ENCODE results near the gene BARX1. TPM values are rescaled to one million over a fixed set of nuclear protein-coding genes. Genes with fewer than 3 reads are reported as not detected.

The BARX1 gene, protein sequence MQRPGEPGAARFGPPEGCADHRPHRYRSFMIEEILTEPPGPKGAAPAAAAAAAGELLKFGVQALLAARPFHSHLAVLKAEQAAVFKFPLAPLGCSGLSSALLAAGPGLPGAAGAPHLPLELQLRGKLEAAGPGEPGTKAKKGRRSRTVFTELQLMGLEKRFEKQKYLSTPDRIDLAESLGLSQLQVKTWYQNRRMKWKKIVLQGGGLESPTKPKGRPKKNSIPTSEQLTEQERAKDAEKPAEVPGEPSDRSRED
- under 1 TPM; 0.46 to 0.76 TPM for total RNA-seq

DNA sequence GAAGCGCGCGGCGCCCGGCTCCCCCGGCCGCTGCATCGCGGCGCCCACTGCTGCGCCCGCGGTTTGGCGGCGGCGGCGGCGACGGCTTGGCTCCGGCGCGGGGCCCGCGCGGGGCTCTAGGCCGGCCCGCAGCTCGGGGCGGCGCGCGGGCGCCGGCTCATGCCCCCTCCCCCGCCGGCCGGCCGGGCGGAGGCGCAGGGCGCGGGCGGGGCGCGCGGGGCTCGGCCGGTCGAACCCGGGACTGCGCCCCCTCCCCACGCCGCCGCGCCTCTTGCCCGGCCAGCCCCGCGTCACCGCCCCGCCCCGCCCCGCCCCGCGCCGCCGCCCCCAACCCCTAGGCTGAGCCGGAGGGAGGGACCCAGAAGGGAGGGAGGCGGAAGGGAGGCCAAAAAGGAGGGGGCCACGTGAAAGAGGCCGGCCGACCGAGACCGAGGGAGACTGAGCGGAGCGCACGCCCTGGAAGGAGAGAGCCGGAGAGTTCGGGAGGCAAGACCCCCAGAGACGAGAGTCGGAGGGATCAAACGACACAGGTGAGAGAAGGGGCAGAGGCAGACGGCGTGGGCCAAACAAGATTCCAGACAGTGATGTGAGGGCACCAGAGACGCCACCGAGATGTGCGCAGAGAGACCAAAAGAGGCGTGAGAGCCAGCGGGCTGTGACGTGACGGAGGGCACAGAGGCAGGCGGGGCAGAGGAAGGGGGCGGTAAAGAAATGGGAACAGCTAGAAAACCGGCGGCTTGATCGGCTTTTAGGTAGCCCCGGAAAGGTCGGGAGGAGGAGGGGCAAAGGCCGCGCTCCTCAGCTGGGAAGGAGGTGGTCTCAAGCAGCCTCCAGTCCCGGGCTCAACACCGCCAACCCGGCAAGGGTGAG, at the start of gene BARX1:
Gene BARX1 (minus strand): TSS at position 245 of the 870 bp plus-strand sequence. CDS start 209 bp downstream, at position 36.

Other genes with a start within 250 kb of the BARX1 start
- gene PTPDC1, start 129.1 kb upstream of the BARX1 start, total RNA-seq, result 1 to 10 TPM; 4.1 to 4.3 TPM